OCI-LY1 (cell line): ENCODE measurements around the gene CEP57.
"Not testable (repeated sequence)": the region's sequence is repeated elsewhere in the genome, so short reads cannot be mapped to it uniquely, and the experiment has no call there.

Experiments used
- H2AFZ ChIP-seq: fragments of 200-600 bp; sonication (generic), shearing (Covaris generic); 2 replicates; pipeline ENCODE4 v1.6.0; 2014; ENCODE audit warnings: antibody characterized with exemption, mild to moderate bottlenecking, low read length
- H3F3A ChIP-seq: fragments of 200-600 bp; sonication (generic), shearing (Covaris generic); 2 replicates; pipeline ENCODE4 v1.6.0; 2014; ENCODE audit warnings: mild to moderate bottlenecking, antibody characterized with exemption, low read length, moderate library complexity; ENCODE audit not compliant: insufficient read depth
- H3K27ac ChIP-seq: fragments of 200-600 bp; sonication (generic); 2 replicates; pipeline ENCODE4 v1.5.1; 2014; ENCODE audit warnings: low read length, mixed run types, mild to moderate bottlenecking, low read depth; ENCODE audit not compliant: poor library complexity, severe bottlenecking
- H3K27me3 ChIP-seq: fragments of 200-600 bp; sonication (generic); 2 replicates; pipeline ENCODE4 v1.6.0; 2014; ENCODE audit warnings: antibody characterized with exemption, mild to moderate bottlenecking, low read length, moderate library complexity; ENCODE audit not compliant: insufficient read depth
- H3K36me3 ChIP-seq: fragments of 200-600 bp; sonication (generic); 2 replicates; pipeline ENCODE4 v1.6.1; 2014; ENCODE audit warnings: mild to moderate bottlenecking, antibody characterized with exemption, low read length, moderate library complexity, mixed read lengths; ENCODE audit not compliant: insufficient read depth
- H3K4me1 ChIP-seq: fragments of 200-600 bp; sonication (generic); 2 replicates; pipeline ENCODE4 v1.5.1; 2014; ENCODE audit warnings: mild to moderate bottlenecking, low read length, moderate library complexity; ENCODE audit not compliant: insufficient read depth, severe bottlenecking
- H3K4me2 ChIP-seq: fragments of 200-600 bp; sonication (generic), shearing (Covaris generic); 2 replicates; pipeline ENCODE4 v1.6.1; 2014; ENCODE audit warnings: low read length
- H3K4me3 ChIP-seq: fragments of 200-600 bp; sonication (generic); 2 replicates; pipeline ENCODE4 v1.5.1; 2014; ENCODE audit warnings: low read length, low read depth, mild to moderate bottlenecking, mixed read lengths; ENCODE audit not compliant: poor library complexity, severe bottlenecking
- H3K79me2 ChIP-seq: fragments of 200-600 bp; shearing (Covaris generic); 2 replicates; pipeline ENCODE4 v1.6.1; 2016; ENCODE audit warnings: mixed run types, low read length, mixed read lengths; ENCODE audit not compliant: insufficient read depth
- H3K9ac ChIP-seq: fragments of 200-600 bp; sonication (generic), shearing (Covaris generic); 2 replicates; pipeline ENCODE4 v1.6.1; 2014; ENCODE audit warnings: mild to moderate bottlenecking, low read length, mixed read lengths
- H3K9me2 ChIP-seq: fragments of 200-600 bp; sonication (generic), shearing (Covaris generic); 2 replicates; pipeline ENCODE4 v1.6.1; 2014; ENCODE audit warnings: low read depth, mild to moderate bottlenecking, low read length, mixed read lengths
- H3K9me3 ChIP-seq: fragments of 200-600 bp; shearing (Covaris generic); 2 replicates; pipeline ENCODE4 v1.6.1; 2014; ENCODE audit warnings: low read length, mixed read lengths
- H4K20me1 ChIP-seq: fragments of 200-600 bp; sonication (generic), shearing (Covaris generic); 2 replicates; pipeline ENCODE4 v1.6.0; 2016; ENCODE audit warnings: mild to moderate bottlenecking, low read length; ENCODE audit not compliant: insufficient read depth
- EZH2 ChIP-seq: fragments of 200-600 bp; sonication (generic), shearing (Covaris generic); IDR thresholded peaks from 2 replicates; pipeline ENCODE4 v1.8.0; 2017; ENCODE audit warnings: borderline replicate concordance, mixed run types, mild to moderate bottlenecking, antibody characterized with exemption, low read length, moderate library complexity, mixed read lengths
- TF ChIP-seq, protein P1 (sequence below): fragments of 200-600 bp; sonication (generic), shearing (Covaris generic); IDR thresholded peaks from 2 replicates; pipeline ENCODE4 v1.5.1; 2017; ENCODE audit warnings: mild to moderate bottlenecking, antibody characterized with exemption, low read length, moderate library complexity, mixed read lengths

Gene CEP57

DNA sequence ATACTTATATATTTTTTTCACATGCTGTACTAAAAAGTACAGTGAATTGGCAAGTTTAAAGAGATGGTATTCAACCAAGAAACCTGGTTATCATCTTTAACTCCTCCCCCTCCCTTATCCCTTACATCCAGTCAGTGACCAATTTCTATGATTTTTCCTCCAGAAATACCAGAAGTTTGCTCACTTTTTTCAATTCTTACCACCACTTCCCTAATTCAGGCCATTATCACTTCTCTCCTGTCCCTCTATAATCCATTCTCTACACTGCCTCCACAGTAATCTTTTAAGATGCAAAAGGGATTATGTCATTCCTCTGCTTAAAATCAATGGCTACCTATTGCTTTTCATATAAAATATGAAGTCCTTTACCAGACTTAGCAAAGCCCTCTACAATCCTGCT lies 62.8 kb downstream of the CEP57 start:
- Histone ChIP-seq H3K4me2 (no peak overlapping the region), H4K20me1 (no peaks in the 10 kb centered on the region), H3K9me2 (no peaks in the 10 kb centered on the region), H3K36me3 (no peaks in the 10 kb centered on the region), H3K4me3 (no peak overlapping the region), H3K9ac (no peak overlapping the region), H3K27ac (no peak overlapping the region), H3F3A (no peaks in the 10 kb centered on the region), H3K27me3 (no peaks in the 10 kb centered on the region), H3K79me2 (no peaks in the 10 kb centered on the region), H3K9me3 (no peaks in the 10 kb centered on the region), H3K4me1 (no peaks in the 10 kb centered on the region), H2AFZ (no peak overlapping the region)
- TF ChIP-seq, protein P1, sequence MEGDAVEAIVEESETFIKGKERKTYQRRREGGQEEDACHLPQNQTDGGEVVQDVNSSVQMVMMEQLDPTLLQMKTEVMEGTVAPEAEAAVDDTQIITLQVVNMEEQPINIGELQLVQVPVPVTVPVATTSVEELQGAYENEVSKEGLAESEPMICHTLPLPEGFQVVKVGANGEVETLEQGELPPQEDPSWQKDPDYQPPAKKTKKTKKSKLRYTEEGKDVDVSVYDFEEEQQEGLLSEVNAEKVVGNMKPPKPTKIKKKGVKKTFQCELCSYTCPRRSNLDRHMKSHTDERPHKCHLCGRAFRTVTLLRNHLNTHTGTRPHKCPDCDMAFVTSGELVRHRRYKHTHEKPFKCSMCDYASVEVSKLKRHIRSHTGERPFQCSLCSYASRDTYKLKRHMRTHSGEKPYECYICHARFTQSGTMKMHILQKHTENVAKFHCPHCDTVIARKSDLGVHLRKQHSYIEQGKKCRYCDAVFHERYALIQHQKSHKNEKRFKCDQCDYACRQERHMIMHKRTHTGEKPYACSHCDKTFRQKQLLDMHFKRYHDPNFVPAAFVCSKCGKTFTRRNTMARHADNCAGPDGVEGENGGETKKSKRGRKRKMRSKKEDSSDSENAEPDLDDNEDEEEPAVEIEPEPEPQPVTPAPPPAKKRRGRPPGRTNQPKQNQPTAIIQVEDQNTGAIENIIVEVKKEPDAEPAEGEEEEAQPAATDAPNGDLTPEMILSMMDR = no peak
- no peak for TF ChIP-seq EZH2

DNA sequence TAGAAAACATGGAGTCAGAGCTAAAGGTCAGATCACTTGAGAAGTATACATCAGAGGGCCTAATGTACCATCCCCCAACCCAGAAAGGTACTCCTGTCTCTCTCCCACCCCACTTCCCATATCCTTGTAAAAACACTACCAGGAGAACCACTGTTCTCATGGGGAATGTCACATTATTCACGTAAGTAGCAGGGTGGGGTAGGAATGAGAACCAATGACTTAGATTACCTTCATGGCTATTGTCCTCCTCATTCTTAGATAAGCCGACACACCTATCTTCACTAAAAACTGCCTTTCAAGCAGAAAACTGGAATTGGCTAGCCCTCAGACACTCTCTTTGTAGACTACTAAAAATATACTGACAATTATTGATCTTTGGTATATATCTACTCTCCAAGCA lies 63.6 kb downstream of the CEP57 start:
- H3K36me3 ChIP-seq = no peaks in the 10 kb centered on the region
- H3K4me3 ChIP-seq = no peak overlapping the region
- TF ChIP-seq, protein P1 = no peak
- no peak for TF ChIP-seq EZH2
- H3K27me3 ChIP-seq = no peaks in the 10 kb centered on the region
- H3K4me2 ChIP-seq = no peak overlapping the region
- H3K4me1 ChIP-seq = no peaks in the 10 kb centered on the region
- no peaks in the 10 kb centered on the region for H3K9me2 ChIP-seq
- no peaks in the 10 kb centered on the region for H3F3A ChIP-seq
- H3K9ac ChIP-seq = no peak overlapping the region
- no peaks in the 10 kb centered on the region for H3K9me3 ChIP-seq
- no peaks in the 10 kb centered on the region for H3K79me2 ChIP-seq
- no peak overlapping the region for H2AFZ ChIP-seq
- H4K20me1 ChIP-seq = no peaks in the 10 kb centered on the region
- H3K27ac ChIP-seq = no peak overlapping the region

DNA sequence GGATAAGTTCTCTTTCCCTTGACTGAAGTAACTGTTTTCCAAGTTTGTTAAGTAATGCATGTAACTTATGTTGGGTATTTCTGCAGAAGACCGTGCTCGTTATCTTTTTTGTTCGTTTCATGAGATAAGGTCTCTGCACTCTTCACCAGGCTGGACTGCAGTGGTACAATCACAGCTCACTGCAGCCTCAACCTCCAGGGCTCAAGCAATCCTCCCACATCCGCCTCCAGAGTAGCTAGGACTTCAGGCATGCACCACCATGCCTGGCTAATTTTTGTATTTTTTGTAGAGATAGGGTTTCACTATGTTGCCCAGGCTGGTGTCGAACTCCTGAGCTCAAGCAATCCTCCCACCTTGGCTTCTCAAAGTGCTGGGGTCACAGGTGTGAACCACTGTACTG lies 64.1 kb downstream of the CEP57 start:
- H3K27ac ChIP-seq, H3K4me3 ChIP-seq, H3F3A ChIP-seq, H2AFZ ChIP-seq, H3K36me3 ChIP-seq, H3K9me3 ChIP-seq, H3K9ac ChIP-seq, H3K79me2 ChIP-seq, H3K9me2 ChIP-seq, H3K27me3 ChIP-seq, H3K4me2 ChIP-seq, H3K4me1 ChIP-seq, H4K20me1 ChIP-seq: not testable (repeated sequence)

DNA sequence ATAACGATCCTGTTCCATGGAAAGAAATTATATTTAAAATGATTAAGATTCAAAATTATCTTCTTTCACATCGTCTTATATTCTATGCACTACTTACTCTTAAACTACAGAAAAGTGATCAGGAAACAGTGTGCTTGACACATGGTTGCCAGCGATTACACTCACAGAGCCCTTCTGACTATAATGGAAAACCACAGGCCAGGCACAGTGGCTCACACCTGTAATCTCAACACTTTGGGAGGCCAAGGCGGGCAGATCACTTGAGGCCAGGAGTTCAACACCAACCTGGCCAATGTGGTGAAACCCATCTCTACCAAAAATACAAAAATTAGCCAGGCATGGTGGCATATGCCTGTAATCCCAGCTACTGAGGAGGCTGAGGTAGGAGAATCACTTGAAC lies 69.7 kb downstream of the CEP57 start:
- not testable (repeated sequence) for H3K27ac ChIP-seq, H3K27me3 ChIP-seq, H3K36me3 ChIP-seq

More for the DNA sequence above, 69.7 kb downstream of the CEP57 start:
- H3K9me3 ChIP-seq, H3K9ac ChIP-seq, H3K79me2 ChIP-seq, H4K20me1 ChIP-seq, H3K4me3 ChIP-seq, H3F3A ChIP-seq, H3K4me1 ChIP-seq, H3K4me2 ChIP-seq, H2AFZ ChIP-seq, H3K9me2 ChIP-seq: not testable (repeated sequence)
